Occipital lobe (tissue), 2 donors: ENCODE measurements around the gene DLG2. TPM values are rescaled to one million over a fixed set of nuclear protein-coding genes. Genes with fewer than 3 reads are reported as not detected.
"Not testable (repeated sequence)": the region's sequence is repeated elsewhere in the genome, so short reads cannot be mapped to it uniquely, and the experiment has no call there.

Experiments
- DNase-seq: peaks from one replicate; lab custom pipeline; 2025; lab: John Stamatoyannopoulos, UW
- total RNA-seq: library from RNA; depleted of rRNA; stranded (reverse); fragments of >200 nt; gene quantifications from one replicate; pipeline ENCODE4 v1.2.3, GENCODE V29; 2014

The DLG2 gene
- total RNA-seq, 1 donor from 2014 or later: 353 TPM

DNA sequence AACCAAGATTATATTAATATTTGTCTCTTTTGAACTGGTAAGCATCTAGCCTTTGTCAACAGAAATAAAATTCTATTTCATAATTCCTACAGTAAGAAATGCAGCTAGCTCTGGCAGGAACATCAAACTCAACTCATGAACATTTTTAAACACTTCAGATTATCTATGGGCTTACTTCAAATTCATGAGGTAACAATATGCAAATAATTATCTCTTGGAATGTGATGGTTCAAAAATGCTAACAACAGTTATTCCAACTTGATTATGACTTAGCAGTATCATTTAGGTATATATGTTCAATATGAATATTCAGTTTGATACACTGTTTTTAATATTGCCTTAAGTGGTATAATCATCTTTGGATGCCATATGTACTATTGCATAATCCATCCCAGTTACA lies 1237.4 kb downstream of the DLG2 start:
- no peak for DNase-seq

DNA sequence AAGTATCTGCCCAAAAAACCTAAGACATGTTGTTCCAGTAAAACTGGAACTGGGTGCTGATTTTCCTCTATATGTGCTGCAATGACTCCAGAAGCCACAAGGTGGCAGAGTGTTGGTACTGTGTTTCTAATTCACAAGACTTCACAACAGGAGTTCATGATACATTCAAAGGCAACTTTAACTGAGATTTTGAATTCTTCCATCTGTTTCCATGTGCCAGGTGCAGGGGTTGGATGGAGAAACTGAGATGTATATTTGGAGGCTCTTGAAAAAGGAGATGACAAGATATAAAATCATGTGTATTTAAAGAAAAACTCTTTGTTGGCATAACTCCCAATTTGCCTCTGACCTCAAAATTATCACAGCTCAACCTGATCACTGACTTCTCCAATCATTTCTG lies 1242.4 kb downstream of the DLG2 start:
- peak; percentile 10 for DNase-seq

DNA sequence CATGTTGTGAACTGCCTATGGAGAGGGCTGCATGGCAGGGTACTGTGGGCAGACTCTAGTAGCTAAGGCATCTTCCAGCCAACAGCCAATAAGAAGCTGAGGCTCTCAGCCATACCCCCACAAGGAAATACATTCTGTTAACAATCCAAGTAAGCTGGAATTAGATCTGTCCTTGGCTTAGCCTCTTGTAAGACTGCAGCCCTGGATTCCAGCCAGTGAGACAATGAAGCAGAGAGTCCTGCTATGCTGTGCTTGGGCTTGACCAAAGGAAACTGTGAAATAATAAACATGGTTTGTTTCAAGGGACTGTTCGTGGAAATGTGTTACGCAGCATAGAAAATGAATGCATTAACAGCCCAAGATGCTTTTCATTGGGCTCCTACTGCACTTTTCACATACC lies 1243.6 kb downstream of the DLG2 start:
- DNase-seq: no peak

DNA sequence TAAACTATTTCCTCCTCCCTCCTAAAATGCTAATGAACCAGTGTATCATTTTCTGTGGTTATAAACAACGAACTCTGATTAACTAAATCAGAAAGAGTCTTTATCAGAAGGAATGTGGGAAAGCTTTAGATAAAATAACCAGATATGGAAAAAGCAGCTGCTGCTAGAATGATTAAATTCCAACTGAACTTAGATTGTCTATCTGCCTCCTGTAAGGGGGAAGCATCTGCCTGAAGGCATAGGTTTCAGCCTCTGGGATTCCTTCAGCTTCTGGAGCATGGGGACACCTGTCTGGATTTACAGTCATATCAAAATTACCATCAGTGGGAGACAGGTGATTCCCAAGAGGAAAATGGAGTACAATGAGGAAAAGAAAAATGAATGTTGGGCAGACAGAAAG lies 1245.5 kb downstream of the DLG2 start:
- DNase-seq: no peak

DNA sequence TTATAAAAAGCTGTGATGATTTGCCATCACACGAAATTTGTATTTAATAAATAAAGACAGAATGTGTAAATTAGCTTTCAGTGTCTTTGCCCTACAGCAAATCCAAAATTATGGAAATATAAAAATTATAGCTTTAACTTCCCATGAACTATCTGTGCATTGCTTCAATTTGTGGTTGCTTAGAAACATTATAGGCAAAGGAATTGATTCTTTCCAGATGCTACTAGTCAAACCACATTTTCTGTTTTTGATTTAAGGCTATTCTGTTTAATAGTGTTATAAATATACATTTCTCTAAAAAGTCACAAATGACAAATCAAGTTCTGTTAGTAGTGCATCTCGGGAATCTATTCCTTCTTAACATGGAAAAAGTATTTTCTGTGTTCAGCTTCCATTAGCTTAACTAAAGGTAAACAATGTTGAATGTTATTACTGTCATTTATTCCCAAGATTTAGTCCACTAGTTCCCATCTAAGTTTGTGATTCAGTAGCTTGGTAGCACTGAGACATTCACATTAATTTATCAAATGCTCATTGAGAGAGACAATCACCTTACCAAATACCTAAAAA lies 1254.7 kb downstream of the DLG2 start:
- no peak for DNase-seq

DNA sequence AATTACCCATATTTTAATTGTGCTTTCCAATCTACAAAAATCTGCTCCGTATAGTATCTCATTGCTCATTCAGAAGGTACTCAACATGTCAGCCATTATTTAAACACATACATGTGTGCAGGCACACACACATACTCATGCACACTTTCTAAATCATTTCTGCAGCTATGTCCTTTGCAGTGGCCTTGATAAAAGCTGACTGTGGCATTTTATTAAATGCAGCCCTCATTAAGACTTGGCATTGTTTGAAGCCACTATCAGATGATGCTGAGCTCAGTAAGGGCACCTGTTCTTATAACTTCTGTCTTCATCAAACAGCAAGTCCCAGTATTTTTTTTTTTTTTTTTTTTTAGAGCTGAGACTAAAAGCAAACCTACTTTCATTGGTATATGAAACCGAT lies 1269.1 kb downstream of the DLG2 start:
- DNase-seq: no peak

DNA sequence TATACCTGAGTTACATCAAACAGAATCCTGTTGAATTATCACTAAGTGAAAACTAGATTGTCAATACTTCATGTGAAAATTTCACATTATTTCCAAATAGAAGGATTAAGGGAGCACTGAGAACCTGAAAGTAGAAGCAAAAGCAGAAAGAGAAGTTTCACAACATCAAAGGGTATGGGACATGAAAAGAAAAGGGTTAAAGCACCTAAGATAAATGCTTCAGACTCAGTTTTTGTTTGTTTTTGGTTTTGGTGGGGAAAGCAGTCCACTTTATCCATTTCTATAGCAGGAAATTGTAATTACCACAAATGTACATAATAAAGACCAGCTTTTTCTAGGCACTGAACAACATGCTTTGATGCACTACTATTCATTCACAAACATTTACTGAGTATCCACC lies 1271.2 kb downstream of the DLG2 start:
- no peak for DNase-seq

DNA sequence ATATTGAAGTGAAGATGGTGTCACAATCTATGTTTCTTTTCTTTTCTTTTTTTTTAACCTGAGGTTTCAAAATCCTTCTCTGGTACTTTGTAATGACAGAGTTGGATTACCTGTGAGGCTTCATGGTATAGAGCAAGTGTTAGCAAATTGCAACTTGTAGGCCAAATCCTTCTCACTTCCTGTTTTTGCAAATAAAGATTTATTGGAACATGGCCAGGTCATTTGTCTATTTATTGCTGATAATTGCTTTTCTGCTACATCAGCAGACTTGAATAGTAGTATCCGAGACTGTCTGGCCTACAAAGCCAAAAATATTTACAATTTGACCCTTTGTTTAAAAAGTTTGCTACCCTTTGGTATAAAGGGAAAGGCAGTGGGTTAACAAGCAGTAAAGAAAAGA lies 1281.5 kb downstream of the DLG2 start:
- DNase-seq: no peak

DNA sequence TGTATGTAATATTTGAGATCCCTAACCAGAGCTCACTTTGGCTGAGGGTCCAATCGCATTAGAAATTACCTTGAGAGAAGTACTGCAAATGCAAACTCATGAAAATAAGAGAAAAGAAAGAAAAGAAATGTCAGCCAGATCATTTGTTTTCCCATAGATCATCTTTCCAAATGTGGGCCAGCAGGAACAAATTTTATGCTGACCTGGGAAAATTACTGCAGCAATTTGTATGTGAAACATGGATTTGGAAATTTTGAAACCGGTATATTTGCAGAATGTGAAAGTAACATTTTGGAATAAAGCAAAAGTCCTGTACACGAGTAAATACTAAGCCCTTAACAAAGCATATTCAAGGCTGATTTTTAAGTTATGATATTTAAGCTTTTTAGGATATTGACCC lies 1282.1 kb downstream of the DLG2 start:
- DNase-seq: no peak

DNA sequence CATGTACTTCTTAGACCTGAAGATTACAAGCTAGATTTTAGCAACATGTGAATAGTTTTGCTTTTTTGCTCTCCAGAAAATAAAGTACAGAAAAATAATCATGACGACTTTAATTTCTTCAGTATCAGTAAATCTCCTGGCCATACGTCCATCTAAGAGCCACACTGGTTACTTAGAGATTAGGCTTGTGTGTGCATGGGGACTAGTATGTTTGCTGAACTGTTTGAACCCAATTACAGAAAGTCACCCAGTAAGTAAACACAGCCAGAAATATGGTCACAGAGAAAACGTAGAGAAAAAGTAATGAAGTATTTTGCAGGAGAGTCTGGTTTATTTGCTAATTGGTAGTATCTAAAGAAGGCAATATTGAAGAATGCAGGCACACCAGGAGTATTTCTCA lies 1287.3 kb downstream of the DLG2 start:
- DNase-seq: no peak

DNA sequence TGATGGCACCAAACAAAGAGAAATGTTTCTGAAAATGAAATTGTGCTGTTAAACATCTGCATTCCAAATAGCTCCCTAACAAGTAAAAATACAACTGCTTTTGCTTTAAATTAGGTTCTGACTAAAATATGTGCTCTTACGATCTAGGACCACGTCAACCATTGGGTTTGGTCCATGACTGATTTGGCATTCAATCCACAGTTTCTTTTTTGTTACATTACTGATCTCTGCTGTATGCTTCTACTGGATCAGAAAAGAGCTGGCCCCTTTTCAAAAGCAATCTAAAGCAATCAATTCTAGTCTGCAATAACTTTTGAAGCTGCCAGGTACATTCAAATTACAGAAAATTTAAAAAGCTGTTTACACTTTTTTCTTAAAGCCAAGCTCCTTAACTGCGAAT lies 1293.9 kb downstream of the DLG2 start:
- DNase-seq: no peak

DNA sequence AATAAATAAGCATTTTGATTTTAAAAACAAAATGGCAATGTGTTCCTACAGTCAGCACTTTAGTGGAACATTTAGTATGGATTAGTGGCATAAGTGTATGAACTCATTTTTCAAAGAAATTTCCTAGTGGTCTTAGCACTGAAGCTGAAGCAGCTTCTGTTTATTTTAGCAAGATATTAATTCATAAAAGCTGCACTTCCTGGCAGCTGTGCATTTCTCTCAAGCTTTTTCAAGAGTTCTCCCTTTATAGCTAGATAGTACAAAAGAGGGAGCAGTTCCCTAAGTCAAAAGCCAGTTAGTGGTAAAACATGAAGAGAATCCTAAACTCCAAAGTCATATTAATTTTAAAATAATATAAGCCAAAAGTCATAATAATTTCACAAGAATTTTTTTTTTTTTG lies 1304.9 kb downstream of the DLG2 start:
- DNase-seq: no peak

DNA sequence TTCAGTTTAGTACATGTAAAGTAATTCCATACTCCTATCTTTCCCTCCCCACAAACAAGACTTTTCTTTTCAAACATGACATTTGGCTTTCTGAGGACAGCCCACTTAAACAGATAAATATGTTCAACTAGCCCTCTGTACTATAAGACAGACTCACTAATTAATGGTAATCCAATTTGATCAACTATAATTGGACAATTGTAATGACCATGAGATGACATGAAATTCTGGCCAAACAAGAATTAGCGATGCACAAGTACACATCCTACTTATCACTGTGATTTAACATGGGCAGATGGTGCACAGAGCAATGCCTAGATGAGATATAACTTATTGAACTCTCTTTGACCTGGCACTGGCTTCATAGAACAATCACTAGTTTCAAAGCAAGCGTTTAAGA lies 1307.3 kb downstream of the DLG2 start:
- no peak for DNase-seq

DNA sequence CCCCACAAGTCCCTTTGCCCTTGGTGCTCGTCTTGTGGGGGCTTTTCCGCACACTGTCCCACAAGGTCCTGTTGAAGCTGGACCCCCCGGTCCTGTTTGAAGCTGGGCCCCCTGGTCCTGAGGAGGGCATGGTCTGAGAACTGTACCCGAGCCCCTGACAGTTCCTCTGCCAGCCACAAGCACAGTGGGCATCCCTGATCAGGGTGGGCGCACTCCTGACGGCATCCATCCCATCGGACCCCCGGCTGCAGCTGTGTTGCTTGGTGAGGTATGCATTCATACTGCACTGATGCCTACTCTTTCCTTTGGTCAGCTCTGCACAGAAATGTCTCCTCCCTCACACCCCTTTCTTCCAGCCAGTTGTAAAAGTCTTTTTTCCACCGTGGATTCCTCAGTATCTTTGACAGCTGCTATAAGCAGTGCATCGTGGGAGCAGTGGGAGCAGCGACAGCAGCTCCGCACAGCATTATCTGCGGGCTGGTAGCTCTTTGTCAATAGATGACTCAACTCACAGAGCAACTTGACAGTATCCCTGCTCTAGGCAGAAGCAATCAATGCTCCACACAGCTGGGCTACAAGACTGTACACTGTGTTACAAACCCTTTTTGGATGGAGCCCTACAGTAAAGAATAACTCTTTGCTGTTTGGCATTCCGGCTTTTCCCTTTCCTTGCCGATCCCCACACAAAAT lies 1310.1 kb downstream of the DLG2 start:
- DNase-seq: peak; percentile 83

DNA sequence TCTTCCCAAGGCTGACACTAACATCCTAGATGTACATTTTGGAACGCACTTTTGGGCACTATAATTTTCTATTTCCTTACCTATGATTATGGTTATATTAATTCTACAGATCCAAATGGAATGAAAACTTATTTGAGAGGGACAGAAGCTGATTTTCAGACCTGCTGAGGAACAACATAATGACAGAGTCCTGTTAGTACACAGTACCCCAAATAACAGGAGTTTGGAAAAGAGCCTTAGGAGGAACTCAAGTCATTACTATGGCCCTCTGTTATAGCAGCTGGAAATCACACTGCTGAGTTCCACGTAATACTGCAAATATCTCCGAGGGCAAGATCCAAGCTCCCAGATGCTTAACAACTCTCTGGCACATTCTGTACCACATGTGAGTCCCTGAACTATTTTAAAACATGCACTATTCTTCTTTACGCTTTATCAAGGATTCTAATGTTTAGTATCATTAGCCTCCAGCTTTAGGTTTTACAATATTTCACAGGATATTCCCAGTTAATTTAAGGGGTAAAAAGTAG lies 1313.2 kb downstream of the DLG2 start:
- no peak for DNase-seq

DNA sequence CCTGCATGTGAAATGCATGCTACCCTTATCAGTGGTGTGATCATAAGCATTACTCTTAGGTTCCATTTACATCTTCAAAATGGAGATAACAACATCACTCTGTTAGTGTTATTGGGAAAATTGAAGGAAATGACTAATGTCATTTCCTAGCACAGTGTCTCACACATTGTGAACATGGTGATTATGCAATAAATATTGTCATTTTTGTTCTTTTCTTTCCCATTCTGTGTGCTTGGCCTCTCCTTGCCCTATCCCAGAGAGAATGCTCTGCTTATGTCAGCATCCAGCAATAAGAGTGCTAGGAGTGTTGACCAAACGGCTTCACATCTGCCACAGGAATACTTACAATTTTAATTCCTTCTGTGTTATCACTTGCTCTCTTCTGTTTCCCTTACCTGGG lies 1316.9 kb downstream of the DLG2 start:
- no peak for DNase-seq

DNA sequence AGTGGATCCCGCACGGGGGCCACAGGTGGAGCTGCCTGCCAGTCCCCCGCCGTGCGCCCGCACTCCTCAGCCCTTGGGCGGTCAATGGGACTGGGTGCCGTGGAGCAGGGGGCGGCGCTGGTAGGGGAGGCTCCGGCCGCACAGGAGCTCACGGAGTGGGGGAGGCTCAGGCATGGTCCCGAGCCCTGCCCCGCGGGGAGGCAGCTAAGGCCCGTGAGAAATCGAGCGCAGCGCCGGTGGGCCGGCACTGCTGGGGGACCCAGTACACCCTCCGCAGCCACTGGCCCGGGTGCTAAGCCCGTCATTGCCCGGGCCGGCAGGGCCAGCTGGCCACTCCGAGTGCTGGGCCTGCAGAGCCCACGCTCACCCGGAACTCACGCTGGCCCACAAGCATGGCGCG lies 1318.7 kb downstream of the DLG2 start:
- DNase-seq: not testable (repeated sequence)

DNA sequence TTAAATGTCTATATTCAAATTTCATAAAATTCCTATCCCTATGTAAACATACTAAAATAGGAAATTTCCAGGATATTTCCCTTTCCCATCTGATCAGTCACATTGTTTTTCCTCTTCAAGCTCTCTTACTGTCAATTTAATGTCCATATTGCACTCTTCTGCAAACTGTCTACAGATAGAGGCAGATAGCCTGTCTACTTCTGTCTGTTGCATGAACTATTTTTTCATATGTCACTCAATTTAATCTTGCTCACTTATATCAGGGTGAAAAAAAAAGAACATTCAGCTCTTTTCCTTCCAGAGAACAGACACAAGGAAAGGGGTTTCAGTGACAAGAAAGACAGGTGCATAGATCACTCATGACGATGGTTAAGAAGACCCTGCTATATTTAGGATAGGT lies 1327.1 kb downstream of the DLG2 start:
- DNase-seq: no peak

DNA sequence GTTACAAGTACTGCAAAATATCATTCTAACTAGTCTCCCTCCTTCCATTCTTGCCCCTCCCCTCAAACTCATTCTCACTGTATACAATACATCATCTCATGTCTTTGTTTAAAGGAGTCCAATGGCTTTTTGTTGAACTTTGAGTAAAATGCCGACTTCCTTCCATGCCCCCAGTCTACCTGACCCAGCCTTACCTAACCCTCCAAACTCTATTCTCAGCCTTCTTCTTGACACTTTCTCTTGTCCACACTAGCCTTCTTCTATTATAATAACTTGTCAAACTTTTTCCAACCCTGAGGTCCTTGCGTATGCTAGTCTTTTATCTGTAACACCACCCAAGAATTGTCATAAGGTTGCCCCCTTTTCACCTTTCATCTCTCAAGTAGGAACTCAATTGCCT lies 1329.6 kb downstream of the DLG2 start:
- no peak for DNase-seq

DNA sequence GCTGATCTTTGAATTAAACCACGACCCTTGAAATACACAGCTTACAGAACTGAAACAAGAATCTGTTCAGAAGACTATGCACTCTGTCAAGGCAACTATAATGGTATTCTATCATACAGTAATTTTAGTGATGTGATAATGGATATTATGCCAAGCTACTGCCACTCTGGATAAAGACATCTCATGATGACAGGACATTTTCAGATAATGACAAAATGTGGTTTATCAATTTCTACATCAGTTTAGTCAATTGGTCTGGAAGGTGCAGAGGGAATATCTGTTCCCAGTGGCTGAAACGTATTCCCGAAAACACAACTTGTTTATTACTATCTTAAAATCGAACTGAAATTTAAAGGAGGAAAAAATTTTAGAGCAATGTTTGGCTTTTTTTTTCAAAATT lies 1331.3 kb downstream of the DLG2 start:
- DNase-seq: no peak

DNA sequence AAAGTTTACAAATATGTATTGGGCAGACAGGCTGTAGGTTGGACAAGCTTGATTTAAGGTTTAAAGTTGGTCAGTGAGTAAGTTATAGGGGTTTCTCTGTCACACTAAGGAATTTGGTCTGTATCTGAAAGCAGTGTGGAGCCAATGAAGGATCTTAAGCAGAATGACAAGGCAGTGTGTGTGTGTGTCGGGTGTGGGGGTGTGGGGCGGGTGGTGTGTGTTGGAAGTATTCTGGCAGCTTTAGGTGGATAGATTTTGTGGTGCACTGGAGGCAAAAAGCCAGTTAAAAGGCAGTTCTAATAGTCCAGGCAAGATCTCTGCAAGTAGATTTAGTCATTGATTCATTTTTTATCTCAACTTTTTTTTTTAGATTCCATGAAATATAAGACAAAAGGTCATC lies 1334.2 kb downstream of the DLG2 start:
- DNase-seq: no peak

DNA sequence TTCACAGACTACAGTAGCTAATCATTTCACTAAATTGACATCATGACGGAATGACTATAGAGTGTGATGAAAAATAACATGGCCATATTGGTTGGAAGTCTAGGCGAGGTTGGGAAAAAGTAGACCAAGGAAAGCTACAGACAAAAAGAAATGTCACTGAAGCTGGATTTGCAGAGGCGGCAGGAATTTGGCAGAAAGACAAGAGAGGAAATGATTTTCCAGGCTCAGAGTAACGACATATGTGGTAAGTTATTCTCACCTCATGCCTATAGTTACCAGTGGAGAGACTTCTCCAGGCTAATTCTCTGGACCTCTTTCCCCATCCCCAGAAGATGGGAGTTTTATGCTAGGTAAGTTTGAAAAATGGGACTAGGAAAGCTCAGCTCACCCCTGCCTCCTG lies 1335.1 kb downstream of the DLG2 start:
- no peak for DNase-seq

DNA sequence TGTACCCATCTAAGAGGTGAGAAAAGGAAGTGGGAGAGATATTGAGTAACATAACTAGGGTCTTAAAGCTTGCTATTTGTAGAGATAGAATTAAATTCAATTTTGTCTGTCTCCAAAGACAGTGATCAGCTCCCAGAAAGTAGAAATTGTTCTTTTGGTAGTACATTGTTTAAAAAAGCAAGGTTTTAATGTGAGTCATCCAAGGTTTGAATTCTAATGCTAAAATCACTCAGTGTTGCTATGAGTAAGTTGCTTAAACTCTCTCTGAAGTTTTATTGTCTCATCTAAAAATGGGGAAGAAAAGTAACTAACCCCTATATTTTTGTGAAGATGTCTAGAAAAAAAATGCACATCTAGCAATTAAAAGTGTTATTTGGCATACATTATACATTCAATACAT lies 1336.5 kb downstream of the DLG2 start:
- no peak for DNase-seq
